A673 (cell line): ENCODE data around the gene IFNA16. TPM values are rescaled to one million over a fixed set of nuclear protein-coding genes. Genes with fewer than 3 reads are reported as not detected.
"Not testable (repeated sequence)": the region's sequence is repeated elsewhere in the genome, so short reads cannot be mapped to it uniquely, and the experiment has no call there.

Experiments used
- BruUV-seq: library from RNA; stranded (reverse); fragments of 400-500 nt; replicated peaks from 2 replicates; lab custom pipeline; 2021; lab: Mats Ljungman, UMichigan
- CTCF ChIA-PET: fragments of 300-600 bp; sonication (Branson Sonifier 250); formaldehyde crosslinking; loops from one replicate; lab custom pipeline; 2022; ENCODE audit warnings: antibody characterized with exemption; lab: Charles Lee
- POLR2A ChIA-PET: fragments of 300-600 bp; sonication (Branson Sonifier 250); formaldehyde crosslinking; loops from one replicate; lab custom pipeline; 2022; ENCODE audit warnings: antibody characterized with exemption; ENCODE audit not compliant: low non-redundant PET; lab: Charles Lee
- DNase-seq: peaks from one replicate; pipeline ENCODE4 v3.0.0-alpha.2; 2015; ENCODE audit warnings: low spot score
- H3K27ac ChIP-seq: fragments of 200-600 bp; sonication (generic); 2 replicates; pipeline ENCODE4 v1.5.1; 2016; ENCODE audit warnings: mixed run types, low read depth, mild to moderate bottlenecking, mixed read lengths, antibody characterized with exemption, low read length; ENCODE audit not compliant: poor library complexity, severe bottlenecking
- H3K27me3 ChIP-seq: fragments of 200-600 bp; sonication (generic); replicated peaks from 2 replicates; pipeline ENCODE4 v1.6.1; 2017; ENCODE audit warnings: mixed run types, low read depth, mild to moderate bottlenecking, mixed read lengths, antibody characterized with exemption, low read length; ENCODE audit not compliant: insufficient read depth, poor library complexity
- H3K36me3 ChIP-seq: fragments of 200-600 bp; sonication (generic); 2 replicates; pipeline ENCODE4 v1.6.1; 2016; ENCODE audit warnings: mixed run types, mild to moderate bottlenecking, mixed read lengths, antibody characterized with exemption, low read length; ENCODE audit not compliant: insufficient read depth, poor library complexity, severe bottlenecking
- H3K4me1 ChIP-seq: fragments of 200-600 bp; sonication (generic); 2 replicates; pipeline ENCODE4 v1.6.1; 2017; ENCODE audit warnings: mixed run types, mild to moderate bottlenecking, mixed read lengths, antibody characterized with exemption, low read length; ENCODE audit not compliant: insufficient read depth, poor library complexity, severe bottlenecking
- H3K4me3 ChIP-seq: fragments of 200-600 bp; sonication (generic); 2 replicates; pipeline ENCODE4 v1.5.1; 2016; ENCODE audit warnings: low read depth, mixed run types, mild to moderate bottlenecking, mixed read lengths, low read length; ENCODE audit not compliant: poor library complexity, severe bottlenecking
- H3K9me3 ChIP-seq: fragments of 200-600 bp; sonication (generic); 2 replicates; pipeline ENCODE4 v1.6.1; 2016; ENCODE audit warnings: mixed run types, low read depth, mild to moderate bottlenecking, mixed read lengths, antibody characterized with exemption, low read length; ENCODE audit not compliant: poor library complexity, severe bottlenecking
- EZH2 ChIP-seq: fragments of 200-600 bp; sonication (generic); IDR thresholded peaks from 2 replicates; pipeline ENCODE4 v1.6.1; 2017; ENCODE audit warnings: borderline replicate concordance, low read depth, mild to moderate bottlenecking, mixed read lengths, antibody characterized with exemption, low read length; ENCODE audit not compliant: poor library complexity, severe bottlenecking
- intact Hi-C: fragments of 100-400 bp; cut with micrococcal nuclease; formaldehyde crosslinking; loops from one replicate; pipeline ENCODE4 v1.10.0; 2022; ENCODE audit not compliant: unreplicated experiment
- total RNA-seq: library from RNA; stranded (reverse); gene quantifications from 2 replicates; pipeline ENCODE4 v1.2.3, GENCODE V29; 2021
- TF ChIP-seq, protein P1 (sequence below): fragments of 300-800, 200-600 bp; sonication (generic); conservative IDR thresholded peaks from 2 replicates; pipeline ENCODE4 v1.5.1; 2017; ENCODE audit warnings: low read depth, mild to moderate bottlenecking, antibody characterized with exemption, low read length, moderate library complexity, mixed read lengths

Gene IFNA16
- total RNA-seq, 1 experiment from 2014 or later: not detected

DNA sequence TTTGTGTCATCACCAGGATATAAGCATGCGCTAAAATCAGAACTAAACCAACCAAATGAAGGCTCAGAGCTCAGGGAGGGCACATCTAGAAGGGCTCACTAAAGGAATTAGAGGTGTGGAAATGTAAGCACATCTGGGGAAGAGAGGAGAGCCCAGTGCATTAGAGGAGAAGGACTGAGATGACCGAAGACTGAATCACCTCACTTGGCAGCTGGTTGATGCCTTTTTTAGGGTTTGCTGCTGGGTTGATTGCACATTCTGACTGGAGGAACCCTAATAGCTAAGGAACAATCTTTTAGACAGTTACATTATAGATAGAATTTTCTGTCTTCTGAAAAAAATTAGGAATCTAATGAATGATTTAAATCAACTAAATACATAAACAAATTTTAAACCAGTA, 42.4 kb downstream of the IFNA16 start:
- no TSS peak for BruUV-seq
- no peaks in the 10 kb centered on the region for H3K27me3 ChIP-seq
- no peak overlapping the region for H3K4me3 ChIP-seq
- TF ChIP-seq EZH2: no peak
- TF ChIP-seq, protein P1, sequence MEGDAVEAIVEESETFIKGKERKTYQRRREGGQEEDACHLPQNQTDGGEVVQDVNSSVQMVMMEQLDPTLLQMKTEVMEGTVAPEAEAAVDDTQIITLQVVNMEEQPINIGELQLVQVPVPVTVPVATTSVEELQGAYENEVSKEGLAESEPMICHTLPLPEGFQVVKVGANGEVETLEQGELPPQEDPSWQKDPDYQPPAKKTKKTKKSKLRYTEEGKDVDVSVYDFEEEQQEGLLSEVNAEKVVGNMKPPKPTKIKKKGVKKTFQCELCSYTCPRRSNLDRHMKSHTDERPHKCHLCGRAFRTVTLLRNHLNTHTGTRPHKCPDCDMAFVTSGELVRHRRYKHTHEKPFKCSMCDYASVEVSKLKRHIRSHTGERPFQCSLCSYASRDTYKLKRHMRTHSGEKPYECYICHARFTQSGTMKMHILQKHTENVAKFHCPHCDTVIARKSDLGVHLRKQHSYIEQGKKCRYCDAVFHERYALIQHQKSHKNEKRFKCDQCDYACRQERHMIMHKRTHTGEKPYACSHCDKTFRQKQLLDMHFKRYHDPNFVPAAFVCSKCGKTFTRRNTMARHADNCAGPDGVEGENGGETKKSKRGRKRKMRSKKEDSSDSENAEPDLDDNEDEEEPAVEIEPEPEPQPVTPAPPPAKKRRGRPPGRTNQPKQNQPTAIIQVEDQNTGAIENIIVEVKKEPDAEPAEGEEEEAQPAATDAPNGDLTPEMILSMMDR: no peak
- H3K9me3 ChIP-seq: no peaks in the 10 kb centered on the region
- H3K4me1 ChIP-seq: no peaks in the 10 kb centered on the region
- no peak overlapping the region for H3K27ac ChIP-seq
- H3K36me3 ChIP-seq: no peaks in the 10 kb centered on the region
- DNase-seq: no peak
- intact Hi-C loops: no loop called here
- ChIA-PET POLR2A (no interaction called here), CTCF (no interaction called here)

DNA sequence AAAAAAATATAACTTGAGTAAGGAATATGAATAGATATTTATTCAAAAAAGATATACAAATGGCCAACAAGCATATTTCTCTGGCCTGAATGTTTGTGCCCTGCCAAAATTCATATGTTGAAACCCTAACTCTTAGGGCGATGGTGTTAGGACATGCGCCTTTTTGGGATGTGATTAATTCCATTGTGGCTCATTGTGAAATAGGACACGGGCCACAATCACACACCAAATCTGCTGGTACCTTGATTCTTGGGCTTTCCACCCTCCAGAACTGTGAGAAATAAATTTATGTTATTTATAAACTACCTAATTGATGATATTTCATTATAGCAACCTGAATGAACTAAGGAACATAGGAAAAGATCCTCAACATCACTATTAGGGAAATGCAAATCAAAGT, 45.0 kb downstream of the IFNA16 start:
- CTCF ChIA-PET: no interaction called here
- POLR2A ChIA-PET: no interaction called here
- no peak overlapping the region for H3K4me3 ChIP-seq
- TF ChIP-seq EZH2: no peak
- TF ChIP-seq, protein P1: no peak
- H3K4me1 ChIP-seq: no peaks in the 10 kb centered on the region
- H3K36me3 ChIP-seq: no peaks in the 10 kb centered on the region
- H3K27ac ChIP-seq: no peak overlapping the region
- no peak for DNase-seq
- H3K27me3 ChIP-seq: no peaks in the 10 kb centered on the region
- no peaks in the 10 kb centered on the region for H3K9me3 ChIP-seq
- intact Hi-C loops: no loop called here
- BruUV-seq: no TSS peak

DNA sequence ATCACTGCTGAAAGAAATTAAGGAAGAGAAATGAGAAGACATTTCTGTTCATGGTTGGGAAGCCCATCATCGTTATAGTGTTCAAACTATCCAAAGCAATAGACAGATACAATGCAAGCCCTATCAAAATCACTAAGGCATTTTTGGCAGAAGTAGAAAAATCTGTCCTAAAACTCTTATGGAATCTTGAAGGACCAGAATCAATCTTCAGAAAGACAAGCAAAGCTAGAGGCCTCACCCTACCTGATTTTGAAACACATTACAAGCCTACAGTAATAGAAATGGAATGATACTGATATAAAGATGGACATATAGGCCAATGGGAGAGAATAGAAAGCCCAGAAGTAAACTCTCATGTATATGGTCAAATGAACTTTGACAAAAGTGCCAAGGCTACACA, 45.8 kb downstream of the IFNA16 start:
- Histone ChIP-seq H3K27me3 (no peaks in the 10 kb centered on the region), H3K36me3 (no peaks in the 10 kb centered on the region), H3K4me3 (no peak overlapping the region), H3K27ac (no peak overlapping the region), H3K9me3 (no peaks in the 10 kb centered on the region), H3K4me1 (no peaks in the 10 kb centered on the region)
- DNase-seq: no peak
- POLR2A ChIA-PET: no interaction called here
- BruUV-seq: no TSS peak
- intact Hi-C loops: no loop called here
- CTCF ChIA-PET: no interaction called here
- TF ChIP-seq EZH2: no peak
- TF ChIP-seq, protein P1: no peak

DNA sequence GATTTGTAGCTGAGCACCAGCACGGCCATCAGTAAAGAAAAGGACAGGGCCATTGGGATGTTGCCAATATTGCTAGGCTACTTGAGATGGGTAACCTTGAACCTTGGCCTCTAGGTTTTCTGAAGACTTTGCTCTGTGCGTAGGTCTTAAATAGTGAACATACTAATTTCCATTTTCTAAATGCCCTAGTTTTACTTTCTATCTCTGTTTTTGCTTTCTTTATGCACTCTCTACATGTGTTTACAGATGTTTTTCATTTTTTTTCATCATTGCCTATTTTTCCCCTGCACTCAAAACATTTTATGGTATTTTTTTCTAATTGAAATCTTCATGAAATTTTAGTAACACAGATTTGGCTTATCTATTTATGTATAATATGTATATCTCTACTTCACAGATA, 50.6 kb downstream of the IFNA16 start, which contains the start of gene IFNA21:
IFNA21 (minus strand) TSS at position 101 of the 400 bp plus-strand sequence; CDS start at position 53, 48 bp downstream.
- CTCF ChIA-PET, intact Hi-C loops, DNase-seq, H3K4me3 ChIP-seq, H3K4me1 ChIP-seq, H3K27me3 ChIP-seq, H3K36me3 ChIP-seq, H3K27ac ChIP-seq, POLR2A ChIA-PET, H3K9me3 ChIP-seq, BruUV-seq: not testable (repeated sequence)
